CD4-positive, alpha-beta T cell treated with Interleukin-15 for 1 hour (primary cell): ENCODE data around the gene CHAF1A.

ENCODE experiments used
- DNase-seq: peaks from one replicate; pipeline ENCODE4 v3.0.0-alpha.2; 2020

The CHAF1A gene

GRCh38 chr19:4402171-4403004 is at the start of gene CHAF1A:
CHAF1A (plus strand) TSS chr19:4402640; CDS start chr19:4402763, 123 bp downstream.
- peak; percentile 100 for DNase-seq

- peak; percentile 64 for DNase-seq
Observed at GRCh38 chr19:4352701-4353121, 49.7 kb upstream of the CHAF1A start.

- no peak for DNase-seq
Observed at GRCh38 chr19:4354282-4354681, 48.2 kb upstream of the CHAF1A start.

GRCh38 chr19:4354897-4355296 is 47.5 kb upstream of the CHAF1A start:
- no peak for DNase-seq

GRCh38 chr19:4357095-4357797 is 45.2 kb upstream of the CHAF1A start:
- DNase-seq = no peak

GRCh38 chr19:4357921-4358326 is 44.5 kb upstream of the CHAF1A start:
- DNase-seq = no peak

- no peak for DNase-seq
Observed at GRCh38 chr19:4358709-4359626, 43.5 kb upstream of the CHAF1A start.

GRCh38 chr19:4359627-4360000 is 42.8 kb upstream of the CHAF1A start:
- DNase-seq = no peak

GRCh38 chr19:4360081-4360569 is 42.3 kb upstream of the CHAF1A start:
- no peak for DNase-seq

GRCh38 chr19:4360641-4361151 is 41.7 kb upstream of the CHAF1A start:
- DNase-seq = no peak

- no peak for DNase-seq
Observed at GRCh38 chr19:4361152-4362046, 41.0 kb upstream of the CHAF1A start.

- no peak for DNase-seq
Observed at GRCh38 chr19:4362101-4362828, 40.2 kb upstream of the CHAF1A start.

GRCh38 chr19:4362831-4363545 is 39.5 kb upstream of the CHAF1A start:
- no peak for DNase-seq

- no peak for DNase-seq
Observed at GRCh38 chr19:4363571-4364304, 38.7 kb upstream of the CHAF1A start.

- no peak for DNase-seq
Observed at GRCh38 chr19:4365341-4365740, 37.1 kb upstream of the CHAF1A start.

- no peak for DNase-seq
Observed at GRCh38 chr19:4365791-4366665, 36.4 kb upstream of the CHAF1A start.

- DNase-seq = no peak
Observed at GRCh38 chr19:4366666-4367335, 35.6 kb upstream of the CHAF1A start.

- DNase-seq = no peak
Observed at GRCh38 chr19:4367336-4367723, 35.1 kb upstream of the CHAF1A start.
